ENCODE data around the gene ZAP70. TPM values are rescaled to one million over a fixed set of nuclear protein-coding genes. Genes with fewer than 3 reads are reported as not detected.

The ZAP70 gene
- total RNA-seq, 2 experiments from 2014 or later: 40.8 to 57.9 TPM

- Histone ChIP-seq H3K9me2 (ENCODE audit: insufficient read depth, low read length) (no peaks in the 10 kb centered on the region), H3K4me3 (ENCODE audit: low read depth, low read length, poor library complexity, severe bottlenecking) (no peak overlapping the region), H2AFZ (ENCODE audit: low read length) (no peak overlapping the region), H3K79me2 (ENCODE audit: insufficient read depth, low read depth, low read length) (no peaks in the 10 kb centered on the region), H3K4me2 (ENCODE audit: low read length) (no peak overlapping the region), H3K4me1 (ENCODE audit: insufficient read depth, low read length, poor library complexity, severe bottlenecking) (no peaks in the 10 kb centered on the region), H4K20me1 (ENCODE audit: insufficient read depth, low read length) (no peaks in the 10 kb centered on the region), H3K9me3 (ENCODE audit: low read length) (0 out of 2 replicates have a peak, but pooled peaks cover 6% of the 10 kb centered on the region), H3K27ac (ENCODE audit: low read depth, low read length, poor library complexity, severe bottlenecking) (no peak overlapping the region), H3K36me3 (ENCODE audit: insufficient read depth, low read length) (peaks cover 55% of the 10 kb centered on the region)
- BruUV-seq (replicated peaks): no TSS peak
- ChIA-PET CTCF (ENCODE audit: unreplicated experiment) (no interaction called here), POLR2A (no interaction called here)
- TF ChIP-seq CTCF (conservative IDR thresholded peaks at IDR 0.05; ENCODE audit: low read length) (no peak), EZH2phosphoT487 (IDR thresholded peaks at IDR 0.05; ENCODE audit: borderline replicate concordance, low read depth, low read length) (no peak)
- no peak for DNase-seq (ENCODE audit: low spot score)
- intact Hi-C loops (cut with micrococcal nuclease; ENCODE audit: unreplicated experiment): no loop called here
These were observed 13.1 kb downstream of the ZAP70 start for GRCh38 chr2:97726261-97727064.

GRCh38 chr2:97727296-97727695 lies 13.9 kb downstream of the ZAP70 start:
- no peak overlapping the region for H3K4me3 ChIP-seq (ENCODE audit: low read depth, low read length, poor library complexity, severe bottlenecking)
- no TSS peak for BruUV-seq (replicated peaks)
- ChIA-PET POLR2A (no interaction called here), CTCF (ENCODE audit: unreplicated experiment) (no interaction called here)
- no peak overlapping the region for H3K4me2 ChIP-seq (ENCODE audit: low read length)
- H3K4me1 ChIP-seq (ENCODE audit: insufficient read depth, low read length, poor library complexity, severe bottlenecking): no peaks in the 10 kb centered on the region
- 0 out of 2 replicates have a peak, but pooled peaks cover 6% of the 10 kb centered on the region for H3K9me3 ChIP-seq (ENCODE audit: low read length)
- H3K27ac ChIP-seq (ENCODE audit: low read depth, low read length, poor library complexity, severe bottlenecking): no peak overlapping the region
- no peaks in the 10 kb centered on the region for H4K20me1 ChIP-seq (ENCODE audit: insufficient read depth, low read length)
- no peak overlapping the region for H2AFZ ChIP-seq (ENCODE audit: low read length)
- no peak for DNase-seq (ENCODE audit: low spot score)
- intact Hi-C loops (cut with micrococcal nuclease; ENCODE audit: unreplicated experiment): no loop called here
- H3K36me3 ChIP-seq (ENCODE audit: insufficient read depth, low read length): peaks cover 55% of the 10 kb centered on the region
- H3K9me2 ChIP-seq (ENCODE audit: insufficient read depth, low read length): no peaks in the 10 kb centered on the region
- TF ChIP-seq CTCF (conservative IDR thresholded peaks at IDR 0.05; ENCODE audit: low read length) (no peak), EZH2phosphoT487 (IDR thresholded peaks at IDR 0.05; ENCODE audit: borderline replicate concordance, low read depth, low read length) (no peak)
- no peaks in the 10 kb centered on the region for H3K79me2 ChIP-seq (ENCODE audit: insufficient read depth, low read depth, low read length)

- no peaks in the 10 kb centered on the region for H4K20me1 ChIP-seq (ENCODE audit: insufficient read depth, low read length)
- no peak overlapping the region for H3K4me2 ChIP-seq (ENCODE audit: low read length)
- no peak overlapping the region for H2AFZ ChIP-seq (ENCODE audit: low read length)
- H3K4me3 ChIP-seq (ENCODE audit: low read depth, low read length, poor library complexity, severe bottlenecking): no peak overlapping the region
- ChIA-PET POLR2A (no interaction called here), CTCF (ENCODE audit: unreplicated experiment) (no interaction called here)
- no peaks in the 10 kb centered on the region for H3K4me1 ChIP-seq (ENCODE audit: insufficient read depth, low read length, poor library complexity, severe bottlenecking)
- no peak for DNase-seq (ENCODE audit: low spot score)
- 0 out of 2 replicates have a peak, but pooled peaks cover 6% of the 10 kb centered on the region for H3K9me3 ChIP-seq (ENCODE audit: low read length)
- no peaks in the 10 kb centered on the region for H3K9me2 ChIP-seq (ENCODE audit: insufficient read depth, low read length)
- no TSS peak for BruUV-seq (replicated peaks)
- H3K79me2 ChIP-seq (ENCODE audit: insufficient read depth, low read depth, low read length): no peaks in the 10 kb centered on the region
- intact Hi-C loops (cut with micrococcal nuclease; ENCODE audit: unreplicated experiment): no loop called here
- TF ChIP-seq CTCF (conservative IDR thresholded peaks at IDR 0.05; ENCODE audit: low read length) (no peak), EZH2phosphoT487 (IDR thresholded peaks at IDR 0.05; ENCODE audit: borderline replicate concordance, low read depth, low read length) (no peak)
- no peak overlapping the region for H3K27ac ChIP-seq (ENCODE audit: low read depth, low read length, poor library complexity, severe bottlenecking)
- H3K36me3 ChIP-seq (ENCODE audit: insufficient read depth, low read length): peaks cover 55% of the 10 kb centered on the region
These were observed 14.8 kb downstream of the ZAP70 start for GRCh38 chr2:97728091-97728731.

All from OCI-LY7 (cell line).